ENCODE results near the gene FANCG. TPM values are rescaled to one million over a fixed set of nuclear protein-coding genes. Genes with fewer than 3 reads are reported as not detected.

The FANCG gene
- total RNA-seq, 1 experiment from 2014 or later = 108 TPM

- TF ChIP-seq ATF6 (CRISPR knock-in tag; IDR thresholded peaks at IDR 0.05) (no peak), CREB1 (CRISPR knock-in tag; IDR thresholded peaks at IDR 0.05) (no peak), EMX1 (CRISPR knock-in tag; IDR thresholded peaks at IDR 0.05) (no peak), NR3C1 (CRISPR knock-in tag; conservative IDR thresholded peaks at IDR 0.05; ENCODE audit: low read depth) (no peak), ZNF138 (CRISPR knock-in tag; conservative IDR thresholded peaks at IDR 0.05) (no peak)
- TF ChIP-seq, protein P1, sequence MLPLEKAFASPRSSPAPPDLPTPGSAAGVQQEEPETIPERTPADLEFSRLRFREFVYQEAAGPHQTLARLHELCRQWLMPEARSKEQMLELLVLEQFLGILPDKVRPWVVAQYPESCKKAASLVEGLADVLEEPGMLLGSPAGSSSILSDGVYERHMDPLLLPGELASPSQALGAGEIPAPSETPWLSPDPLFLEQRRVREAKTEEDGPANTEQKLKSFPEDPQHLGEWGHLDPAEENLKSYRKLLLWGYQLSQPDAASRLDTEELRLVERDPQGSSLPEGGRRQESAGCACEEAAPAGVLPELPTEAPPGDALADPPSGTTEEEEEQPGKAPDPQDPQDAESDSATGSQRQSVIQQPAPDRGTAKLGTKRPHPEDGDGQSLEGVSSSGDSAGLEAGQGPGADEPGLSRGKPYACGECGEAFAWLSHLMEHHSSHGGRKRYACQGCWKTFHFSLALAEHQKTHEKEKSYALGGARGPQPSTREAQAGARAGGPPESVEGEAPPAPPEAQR (CRISPR knock-in tag; IDR thresholded peaks at IDR 0.05) = no peak
Measured at GRCh38 chr9:35028341-35028740, 51.4 kb downstream of the FANCG start (continued).

- CTCF ChIA-PET = interaction anchor here (0.8 to 3.8 kb wide), 6 partner anchors 9 to 327 kb away, joined by 3 to 21 read pairs (median 6); no protein-coding TSS in a partner anchor
- H3K9me3 Mint-ChIP-seq = peaks cover 61% of the 10 kb centered on the region
- H3K36me3 Mint-ChIP-seq = peaks cover 67% of the 10 kb centered on the region
- peak overlapping the region; percentile 72 for H3K27ac Mint-ChIP-seq
- POLR2A ChIA-PET = interaction anchor here (0.6 to 0.8 kb wide), 2 partner anchors 33 to 248 kb away, joined by 3 to 6 read pairs; no protein-coding TSS in a partner anchor
- H3K4me1 Mint-ChIP-seq = peaks cover 37% of the 10 kb centered on the region
- TF ChIP-seq CREM (CRISPR knock-in tag; IDR thresholded peaks at IDR 0.05) (no peak), MLX (CRISPR knock-in tag; IDR thresholded peaks at IDR 0.05) (no peak), NR1H2 (CRISPR knock-in tag; IDR thresholded peaks at IDR 0.05) (no peak), OVOL2 (CRISPR knock-in tag; IDR thresholded peaks at IDR 0.05; ENCODE audit: borderline replicate concordance) (no peak), ZNF396 (CRISPR knock-in tag; IDR thresholded peaks at IDR 0.05; ENCODE audit: borderline replicate concordance) (no peak), HMGA2 (CRISPR knock-in tag; IDR thresholded peaks at IDR 0.05) (no peak), TP53 (CRISPR knock-in tag; IDR thresholded peaks at IDR 0.05) (no peak), ZNF317 (CRISPR knock-in tag; IDR thresholded peaks at IDR 0.05; ENCODE audit: borderline replicate concordance, low read depth) (no peak), MAX (CRISPR knock-in tag; IDR thresholded peaks at IDR 0.05) (no peak), KAT7 (CRISPR knock-in tag; IDR thresholded peaks at IDR 0.05; ENCODE audit: borderline replicate concordance) (no peak), PREB (CRISPR knock-in tag; IDR thresholded peaks at IDR 0.05; ENCODE audit: borderline replicate concordance) (no peak), RORB (CRISPR knock-in tag; IDR thresholded peaks at IDR 0.05) (no peak), ATF3 (CRISPR knock-in tag; conservative IDR thresholded peaks at IDR 0.05) (no peak)
- TF ChIP-seq, protein P2, sequence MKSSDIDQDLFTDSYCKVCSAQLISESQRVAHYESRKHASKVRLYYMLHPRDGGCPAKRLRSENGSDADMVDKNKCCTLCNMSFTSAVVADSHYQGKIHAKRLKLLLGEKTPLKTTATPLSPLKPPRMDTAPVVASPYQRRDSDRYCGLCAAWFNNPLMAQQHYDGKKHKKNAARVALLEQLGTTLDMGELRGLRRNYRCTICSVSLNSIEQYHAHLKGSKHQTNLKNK (CRISPR knock-in tag; IDR thresholded peaks at IDR 0.05) = no peak
- TF ChIP-seq, protein P3, sequence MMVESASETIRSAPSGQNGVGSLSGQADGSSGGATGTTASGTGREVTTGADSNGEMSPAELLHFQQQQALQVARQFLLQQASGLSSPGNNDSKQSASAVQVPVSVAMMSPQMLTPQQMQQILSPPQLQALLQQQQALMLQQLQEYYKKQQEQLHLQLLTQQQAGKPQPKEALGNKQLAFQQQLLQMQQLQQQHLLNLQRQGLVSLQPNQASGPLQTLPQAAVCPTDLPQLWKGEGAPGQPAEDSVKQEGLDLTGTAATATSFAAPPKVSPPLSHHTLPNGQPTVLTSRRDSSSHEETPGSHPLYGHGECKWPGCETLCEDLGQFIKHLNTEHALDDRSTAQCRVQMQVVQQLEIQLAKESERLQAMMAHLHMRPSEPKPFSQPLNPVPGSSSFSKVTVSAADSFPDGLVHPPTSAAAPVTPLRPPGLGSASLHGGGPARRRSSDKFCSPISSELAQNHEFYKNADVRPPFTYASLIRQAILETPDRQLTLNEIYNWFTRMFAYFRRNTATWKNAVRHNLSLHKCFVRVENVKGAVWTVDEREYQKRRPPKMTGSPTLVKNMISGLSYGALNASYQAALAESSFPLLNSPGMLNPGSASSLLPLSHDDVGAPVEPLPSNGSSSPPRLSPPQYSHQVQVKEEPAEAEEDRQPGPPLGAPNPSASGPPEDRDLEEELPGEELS (CRISPR knock-in tag; IDR thresholded peaks at IDR 0.05) = no peak
- TF ChIP-seq, protein P4, sequence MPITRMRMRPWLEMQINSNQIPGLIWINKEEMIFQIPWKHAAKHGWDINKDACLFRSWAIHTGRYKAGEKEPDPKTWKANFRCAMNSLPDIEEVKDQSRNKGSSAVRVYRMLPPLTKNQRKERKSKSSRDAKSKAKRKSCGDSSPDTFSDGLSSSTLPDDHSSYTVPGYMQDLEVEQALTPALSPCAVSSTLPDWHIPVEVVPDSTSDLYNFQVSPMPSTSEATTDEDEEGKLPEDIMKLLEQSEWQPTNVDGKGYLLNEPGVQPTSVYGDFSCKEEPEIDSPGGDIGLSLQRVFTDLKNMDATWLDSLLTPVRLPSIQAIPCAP (CRISPR knock-in tag; IDR thresholded peaks at IDR 0.05) = no peak
- TF ChIP-seq, protein P5, sequence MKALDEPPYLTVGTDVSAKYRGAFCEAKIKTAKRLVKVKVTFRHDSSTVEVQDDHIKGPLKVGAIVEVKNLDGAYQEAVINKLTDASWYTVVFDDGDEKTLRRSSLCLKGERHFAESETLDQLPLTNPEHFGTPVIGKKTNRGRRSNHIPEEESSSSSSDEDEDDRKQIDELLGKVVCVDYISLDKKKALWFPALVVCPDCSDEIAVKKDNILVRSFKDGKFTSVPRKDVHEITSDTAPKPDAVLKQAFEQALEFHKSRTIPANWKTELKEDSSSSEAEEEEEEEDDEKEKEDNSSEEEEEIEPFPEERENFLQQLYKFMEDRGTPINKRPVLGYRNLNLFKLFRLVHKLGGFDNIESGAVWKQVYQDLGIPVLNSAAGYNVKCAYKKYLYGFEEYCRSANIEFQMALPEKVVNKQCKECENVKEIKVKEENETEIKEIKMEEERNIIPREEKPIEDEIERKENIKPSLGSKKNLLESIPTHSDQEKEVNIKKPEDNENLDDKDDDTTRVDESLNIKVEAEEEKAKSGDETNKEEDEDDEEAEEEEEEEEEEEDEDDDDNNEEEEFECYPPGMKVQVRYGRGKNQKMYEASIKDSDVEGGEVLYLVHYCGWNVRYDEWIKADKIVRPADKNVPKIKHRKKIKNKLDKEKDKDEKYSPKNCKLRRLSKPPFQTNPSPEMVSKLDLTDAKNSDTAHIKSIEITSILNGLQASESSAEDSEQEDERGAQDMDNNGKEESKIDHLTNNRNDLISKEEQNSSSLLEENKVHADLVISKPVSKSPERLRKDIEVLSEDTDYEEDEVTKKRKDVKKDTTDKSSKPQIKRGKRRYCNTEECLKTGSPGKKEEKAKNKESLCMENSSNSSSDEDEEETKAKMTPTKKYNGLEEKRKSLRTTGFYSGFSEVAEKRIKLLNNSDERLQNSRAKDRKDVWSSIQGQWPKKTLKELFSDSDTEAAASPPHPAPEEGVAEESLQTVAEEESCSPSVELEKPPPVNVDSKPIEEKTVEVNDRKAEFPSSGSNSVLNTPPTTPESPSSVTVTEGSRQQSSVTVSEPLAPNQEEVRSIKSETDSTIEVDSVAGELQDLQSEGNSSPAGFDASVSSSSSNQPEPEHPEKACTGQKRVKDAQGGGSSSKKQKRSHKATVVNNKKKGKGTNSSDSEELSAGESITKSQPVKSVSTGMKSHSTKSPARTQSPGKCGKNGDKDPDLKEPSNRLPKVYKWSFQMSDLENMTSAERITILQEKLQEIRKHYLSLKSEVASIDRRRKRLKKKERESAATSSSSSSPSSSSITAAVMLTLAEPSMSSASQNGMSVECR (CRISPR knock-in tag; IDR thresholded peaks at IDR 0.05; ENCODE audit: borderline replicate concordance) = no peak
- H3K27me3 Mint-ChIP-seq (ENCODE audit: low read depth) = peaks cover 13% of the 10 kb centered on the region
- DNase-seq (ENCODE audit: low spot score) (no peak), ATAC-seq (peak; percentile 43; the same call in 1 of the 2 replicates)
- H3K4me3 Mint-ChIP-seq = peak overlapping the region; percentile 2; the same call in 1 of the 2 replicates
Measured at GRCh38 chr9:35027860-35028259, 51.9 kb downstream of the FANCG start.

Data from WTC11 (cell line).